Stimulated activated CD8-positive, alpha-beta memory T cell treated with anti-CD3 and anti-CD28 coated beads, Interleukin-7, amount 100 ng/mL, for 1 hour (primary cell): Measurements from ENCODE around the gene EMID1.

Experiments
- DNase-seq, 2 donors: peaks; one replicate each; pipeline ENCODE4 v3.0.0-alpha.2; 2020; ENCODE audit warnings: low read depth in 2 of 2

EMID1 gene

GRCh38 chr22:29260031-29260560 lies 54.4 kb downstream of the EMID1 start:
- no peak for DNase-seq

- no peak for DNase-seq
Observed at GRCh38 chr22:29260601-29261315, 55.1 kb downstream of the EMID1 start.

- no peak for DNase-seq
Observed at GRCh38 chr22:29263791-29264276, 58.1 kb downstream of the EMID1 start.

GRCh38 chr22:29265305-29265704 lies 59.6 kb downstream of the EMID1 start:
- DNase-seq = no peak

- DNase-seq = no peak
Observed at GRCh38 chr22:29265929-29266328, 60.2 kb downstream of the EMID1 start.

GRCh38 chr22:29266564-29267461 lies 61.1 kb downstream of the EMID1 start:
- no peak for DNase-seq

GRCh38 chr22:29267462-29267857 lies 61.8 kb downstream of the EMID1 start:
- DNase-seq = no peak

GRCh38 chr22:29267858-29268510 lies 62.3 kb downstream of the EMID1 start, which contains the start of the genes EWSR1 and RHBDD3:
EWSR1 (plus strand) TSS chr22:29268268; CDS start chr22:29268337, 69 bp downstream.
RHBDD3 (minus strand) TSS chr22:29267981; CDS start chr22:29265626, 2,355 bp downstream.
- peak; percentile 90 to 96 for DNase-seq

- DNase-seq = no peak
Observed at GRCh38 chr22:29268511-29269229, 63.0 kb downstream of the EMID1 start.

GRCh38 chr22:29269230-29269604 lies 63.5 kb downstream of the EMID1 start:
- DNase-seq = no peak

GRCh38 chr22:29269731-29270474 lies 64.2 kb downstream of the EMID1 start:
- no peak for DNase-seq

- no peak for DNase-seq
Observed at GRCh38 chr22:29270475-29271271, 65.0 kb downstream of the EMID1 start.

GRCh38 chr22:29272624-29273023 lies 66.9 kb downstream of the EMID1 start:
- DNase-seq = no peak

GRCh38 chr22:29275167-29275566 lies 69.5 kb downstream of the EMID1 start:
- DNase-seq = no peak

GRCh38 chr22:29275819-29276565 lies 70.3 kb downstream of the EMID1 start:
- no peak for DNase-seq

GRCh38 chr22:29277927-29278326 lies 72.2 kb downstream of the EMID1 start:
- DNase-seq = no peak

GRCh38 chr22:29284196-29284595 lies 78.5 kb downstream of the EMID1 start:
- DNase-seq = no peak

GRCh38 chr22:29288837-29289236 lies 83.1 kb downstream of the EMID1 start:
- no peak for DNase-seq

- no peak for DNase-seq
Observed at GRCh38 chr22:29290061-29290460, 84.4 kb downstream of the EMID1 start.
